ENCODE results near the gene QSOX1. TPM values are rescaled to one million over a fixed set of nuclear protein-coding genes. Genes with fewer than 3 reads are reported as not detected.
A peak's percentile ranks its signal among the peaks of the same experiment; 100 is the strongest.

QSOX1 gene
- total RNA-seq, 2 experiments from 2014 or later: 18.3 to 31.6 TPM

- no peak overlapping the region for H3K27ac Mint-ChIP-seq
- POLR2A ChIA-PET: no interaction called here
- intact Hi-C loops (cut with DNase I, micrococcal nuclease): loop anchor here in 1 of 2 experiments (10.0 kb wide), 3 partner anchors 873 to 1127 kb away; partner anchors contain the start of genes FAM20B and STX6
- H3K4me3 Mint-ChIP-seq: no peak overlapping the region
- DNase-seq (no peak), ATAC-seq (no peak)
- H3K36me3 Mint-ChIP-seq (ENCODE audit: low read depth): no peaks in the 10 kb centered on the region
- CTCF ChIA-PET: interaction anchor here (0.8 kb wide), 1 partner anchor 309 kb away, joined by 4 read pairs; no protein-coding TSS in a partner anchor
- no peaks in the 10 kb centered on the region for H3K27me3 Mint-ChIP-seq
- H3K4me1 Mint-ChIP-seq: peaks cover 16% of the 10 kb centered on the region
- H3K9me3 Mint-ChIP-seq (ENCODE audit: low read depth): no peaks in the 10 kb centered on the region
Observed at GRCh38 chr1:180151508-180151907, 3.2 kb upstream of the QSOX1 start.

GRCh38 chr1:180152588-180152987, 2.1 kb upstream of the QSOX1 start:
- peaks cover 25% of the 10 kb centered on the region for H3K4me1 Mint-ChIP-seq
- ATAC-seq (no peak), DNase-seq (no peak)
- POLR2A ChIA-PET: interaction anchor here (0.8 kb wide), 1 partner anchor 269 kb away, joined by 3 read pairs; no protein-coding TSS in a partner anchor
- no peaks in the 10 kb centered on the region for H3K27me3 Mint-ChIP-seq
- no peaks in the 10 kb centered on the region for H3K36me3 Mint-ChIP-seq (ENCODE audit: low read depth)
- H3K4me3 Mint-ChIP-seq: no peak overlapping the region
- no peaks in the 10 kb centered on the region for H3K9me3 Mint-ChIP-seq (ENCODE audit: low read depth)
- intact Hi-C loops (cut with DNase I, micrococcal nuclease): loop anchor here in 1 of 2 experiments (10.0 kb wide), 3 partner anchors 872 to 1128 kb away; partner anchors contain the start of genes FAM20B and STX6
- no peak overlapping the region for H3K27ac Mint-ChIP-seq
- CTCF ChIA-PET: no interaction called here

- H3K27me3 Mint-ChIP-seq: no peaks in the 10 kb centered on the region
- no peak overlapping the region for H3K4me3 Mint-ChIP-seq
- no peak for DNase-seq
- CTCF ChIA-PET: no interaction called here
- POLR2A ChIA-PET: interaction anchor here (0.8 kb wide), 1 partner anchor 269 kb away, joined by 3 read pairs; no protein-coding TSS in a partner anchor
- H3K4me1 Mint-ChIP-seq: peaks cover 25% of the 10 kb centered on the region
- H3K9me3 Mint-ChIP-seq (ENCODE audit: low read depth): no peaks in the 10 kb centered on the region
- H3K27ac Mint-ChIP-seq: no peak overlapping the region
- intact Hi-C loops (cut with DNase I, micrococcal nuclease): loop anchor here in 1 of 2 experiments (10.0 kb wide), 3 partner anchors 872 to 1128 kb away; partner anchors contain the start of genes FAM20B and STX6
- H3K36me3 Mint-ChIP-seq (ENCODE audit: low read depth): no peaks in the 10 kb centered on the region
- ATAC-seq: no peak
Observed at GRCh38 chr1:180153032-180153431, 1.6 kb upstream of the QSOX1 start.

GRCh38 chr1:180154003-180154324, 705 bp upstream of the QSOX1 start:
- Mint-ChIP-seq H3K9me3 (ENCODE audit: low read depth) (no peaks in the 10 kb centered on the region), H3K27me3 (no peaks in the 10 kb centered on the region), H3K4me1 (peaks cover 25% of the 10 kb centered on the region), H3K27ac (peak overlapping the region; percentile 53), H3K36me3 (ENCODE audit: low read depth) (no peaks in the 10 kb centered on the region), H3K4me3 (peak overlapping the region; percentile 90)
- intact Hi-C loops (cut with DNase I, micrococcal nuclease): loop anchor here (1.0 to 10.0 kb wide), 10 partner anchors 59 to 1129 kb away; partner anchors contain the start of genes CEP350 (in 2 of the 2), TOR1AIP1 (in 2 of the 2), ACBD6 (in 1 of the 2) and FAM20B (in 1 of the 2)
- DNase-seq: no peak
- POLR2A ChIA-PET: no interaction called here
- CTCF ChIA-PET: interaction anchor here (0.8 to 1.3 kb wide), 2 partner anchors 13 to 344 kb away, joined by 3 to 4 read pairs; no protein-coding TSS in a partner anchor
- no peak for ATAC-seq

- H3K4me1 Mint-ChIP-seq: peaks cover 25% of the 10 kb centered on the region
- ChIA-PET CTCF (interaction anchor here (0.6 to 2.3 kb wide), 4 partner anchors 12 to 350 kb away, joined by 3 to 11 read pairs (median 4); no protein-coding TSS in a partner anchor), POLR2A (no interaction called here)
- peak overlapping the region; percentile 85 for H3K27ac Mint-ChIP-seq
- no peaks in the 10 kb centered on the region for H3K9me3 Mint-ChIP-seq (ENCODE audit: low read depth)
- H3K27me3 Mint-ChIP-seq: no peaks in the 10 kb centered on the region
- peak overlapping the region; percentile 90 for H3K4me3 Mint-ChIP-seq
- intact Hi-C loops (cut with DNase I, micrococcal nuclease): loop anchor here (2.0 to 10.0 kb wide), 6 partner anchors 58 to 1130 kb away; partner anchors contain the start of genes FAM20B (in 1 of the 2), STX6 (in 1 of the 2) and TOR1AIP1 (in 1 of the 2)
- ATAC-seq (no peak), DNase-seq (no peak)
- no peaks in the 10 kb centered on the region for H3K36me3 Mint-ChIP-seq (ENCODE audit: low read depth)
Observed at GRCh38 chr1:180155182-180155682, 563 bp downstream of the QSOX1 start.

GRCh38 chr1:180156201-180156600, 1.5 kb downstream of the QSOX1 start:
- H3K4me3 Mint-ChIP-seq: peak overlapping the region; percentile 90
- H3K27ac Mint-ChIP-seq: no peak overlapping the region
- ATAC-seq: no peak
- intact Hi-C loops (cut with DNase I, micrococcal nuclease): loop anchor here in 1 of 2 experiments (10.0 kb wide), 3 partner anchors 869 to 1131 kb away; partner anchors contain the start of genes FAM20B and STX6
- POLR2A ChIA-PET: no interaction called here
- H3K27me3 Mint-ChIP-seq: no peaks in the 10 kb centered on the region
- CTCF ChIA-PET: interaction anchor here (0.9 to 2.3 kb wide), 3 partner anchors 8 to 23 kb away, joined by 3 to 11 read pairs (median 5); no protein-coding TSS in a partner anchor
- H3K4me1 Mint-ChIP-seq: peaks cover 25% of the 10 kb centered on the region
- H3K36me3 Mint-ChIP-seq (ENCODE audit: low read depth): no peaks in the 10 kb centered on the region
- DNase-seq: no peak
- no peaks in the 10 kb centered on the region for H3K9me3 Mint-ChIP-seq (ENCODE audit: low read depth)

GRCh38 chr1:180156631-180157091, 2.0 kb downstream of the QSOX1 start:
- no peak for DNase-seq
- ChIA-PET POLR2A (interaction anchor here (0.5 kb wide), 1 partner anchor 932 kb away, joined by 3 read pairs; the partner anchor contains the start of gene IER5), CTCF (interaction anchor here (0.9 to 2.3 kb wide), 3 partner anchors 9 to 23 kb away, joined by 3 to 11 read pairs (median 5); no protein-coding TSS in a partner anchor)
- no peaks in the 10 kb centered on the region for H3K9me3 Mint-ChIP-seq (ENCODE audit: low read depth)
- no peak overlapping the region for H3K27ac Mint-ChIP-seq
- H3K27me3 Mint-ChIP-seq: no peaks in the 10 kb centered on the region
- H3K36me3 Mint-ChIP-seq (ENCODE audit: low read depth): no peaks in the 10 kb centered on the region
- intact Hi-C loops (cut with DNase I, micrococcal nuclease): loop anchor here in 1 of 2 experiments (10.0 kb wide), 3 partner anchors 868 to 1132 kb away; partner anchors contain the start of genes FAM20B and STX6
- H3K4me1 Mint-ChIP-seq: peaks cover 25% of the 10 kb centered on the region
- H3K4me3 Mint-ChIP-seq: peak overlapping the region; percentile 8
- ATAC-seq: no peak

GRCh38 chr1:180157108-180157507, 2.4 kb downstream of the QSOX1 start:
- Mint-ChIP-seq H3K4me1 (peaks cover 25% of the 10 kb centered on the region), H3K27ac (no peak overlapping the region), H3K27me3 (no peaks in the 10 kb centered on the region), H3K36me3 (ENCODE audit: low read depth) (no peaks in the 10 kb centered on the region), H3K9me3 (ENCODE audit: low read depth) (no peaks in the 10 kb centered on the region), H3K4me3 (no peak overlapping the region)
- ChIA-PET CTCF (interaction anchor here (1.0 to 2.3 kb wide), 2 partner anchors 12 to 22 kb away, joined by 5 to 11 read pairs; no protein-coding TSS in a partner anchor), POLR2A (interaction anchor here (0.5 kb wide), 1 partner anchor 932 kb away, joined by 3 read pairs; the partner anchor contains the start of gene IER5)
- ATAC-seq: no peak
- intact Hi-C loops (cut with DNase I, micrococcal nuclease): loop anchor here in 1 of 2 experiments (10.0 kb wide), 3 partner anchors 868 to 1132 kb away; partner anchors contain the start of genes FAM20B and STX6
- no peak for DNase-seq

- no peaks in the 10 kb centered on the region for H3K36me3 Mint-ChIP-seq (ENCODE audit: low read depth)
- intact Hi-C loops (cut with DNase I, micrococcal nuclease): loop anchor here in 1 of 2 experiments (10.0 kb wide), 3 partner anchors 867 to 1133 kb away; partner anchors contain the start of genes FAM20B and STX6
- H3K27ac Mint-ChIP-seq: no peak overlapping the region
- DNase-seq (no peak), ATAC-seq (no peak)
- no peaks in the 10 kb centered on the region for H3K9me3 Mint-ChIP-seq (ENCODE audit: low read depth)
- H3K27me3 Mint-ChIP-seq: no peaks in the 10 kb centered on the region
- ChIA-PET CTCF (interaction anchor here (2.3 kb wide), 1 partner anchor 22 kb away, joined by 11 read pairs; no protein-coding TSS in a partner anchor), POLR2A (no interaction called here)
- no peak overlapping the region for H3K4me3 Mint-ChIP-seq
- peaks cover 25% of the 10 kb centered on the region for H3K4me1 Mint-ChIP-seq
Observed at GRCh38 chr1:180157576-180158057, 2.9 kb downstream of the QSOX1 start.

- DNase-seq (no peak), ATAC-seq (no peak)
- intact Hi-C loops (cut with DNase I, micrococcal nuclease): loop anchor here in 1 of 2 experiments (10.0 kb wide), 3 partner anchors 866 to 1134 kb away; partner anchors contain the start of genes FAM20B and STX6
- POLR2A ChIA-PET: no interaction called here
- peaks cover 26% of the 10 kb centered on the region for H3K4me1 Mint-ChIP-seq
- CTCF ChIA-PET: interaction anchor here (0.9 to 2.1 kb wide), 2 partner anchors 15 to 21 kb away, joined by 3 to 13 read pairs; no protein-coding TSS in a partner anchor
- no peaks in the 10 kb centered on the region for H3K36me3 Mint-ChIP-seq (ENCODE audit: low read depth)
- H3K27me3 Mint-ChIP-seq: no peaks in the 10 kb centered on the region
- H3K4me3 Mint-ChIP-seq: no peak overlapping the region
- H3K27ac Mint-ChIP-seq: no peak overlapping the region
- H3K9me3 Mint-ChIP-seq (ENCODE audit: low read depth): no peaks in the 10 kb centered on the region
Observed at GRCh38 chr1:180158149-180159147, 3.8 kb downstream of the QSOX1 start.

All from activated CD4-positive, alpha-beta T cell treated with anti-CD3 and anti-CD28 coated beads for 36 hours (primary cell).